GM19395 (cell line): Measurements from ENCODE around the gene UBA52.
A peak's percentile ranks its signal among the peaks of the same experiment; 100 is the strongest.
"Not testable (repeated sequence)": the region's sequence is repeated elsewhere in the genome, so short reads cannot be mapped to it uniquely, and the experiment has no call there.

ENCODE experiments used
- ATAC-seq: cut with Tn5 transposase; IDR thresholded peaks from one replicate; pipeline ENCODE4 v1.9.1; 2021; ENCODE audit warnings: mild to moderate bottlenecking, moderate library complexity; ENCODE audit not compliant: unreplicated experiment

Gene UBA52

GRCh38 chr19:18571564-18572344, at the start of gene UBA52:
Gene UBA52 (plus strand): TSS chr19:18571857. CDS start chr19:18573301, 1,444 bp downstream.
- peak; percentile 81 for ATAC-seq

GRCh38 chr19:18522124-18522861, 49.4 kb upstream of the UBA52 start:
- peak; percentile 89 for ATAC-seq

- not testable (repeated sequence) for ATAC-seq
These were observed 48.7 kb upstream of the UBA52 start for GRCh38 chr19:18522862-18523440.

DNA sequence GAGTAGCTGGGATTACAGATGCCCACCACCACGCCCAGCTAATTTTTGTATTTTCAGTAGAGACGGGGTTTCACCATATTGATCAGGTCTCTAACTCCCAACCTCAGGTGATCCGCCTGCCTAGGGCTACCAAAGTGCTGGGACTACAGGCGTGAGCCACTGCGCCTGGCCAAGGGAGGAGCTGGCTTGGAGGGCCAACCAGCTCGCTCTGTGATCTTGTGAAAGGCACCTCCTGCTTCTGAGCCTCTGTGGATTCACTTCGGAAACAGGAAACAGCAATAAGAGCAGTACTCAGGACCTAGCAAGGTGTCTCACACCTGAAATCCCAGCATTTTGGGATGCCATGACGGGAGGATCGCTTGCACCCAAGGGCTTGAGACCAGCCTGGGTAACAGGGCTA, 47.8 kb upstream of the UBA52 start:
- ATAC-seq, result no peak

DNA sequence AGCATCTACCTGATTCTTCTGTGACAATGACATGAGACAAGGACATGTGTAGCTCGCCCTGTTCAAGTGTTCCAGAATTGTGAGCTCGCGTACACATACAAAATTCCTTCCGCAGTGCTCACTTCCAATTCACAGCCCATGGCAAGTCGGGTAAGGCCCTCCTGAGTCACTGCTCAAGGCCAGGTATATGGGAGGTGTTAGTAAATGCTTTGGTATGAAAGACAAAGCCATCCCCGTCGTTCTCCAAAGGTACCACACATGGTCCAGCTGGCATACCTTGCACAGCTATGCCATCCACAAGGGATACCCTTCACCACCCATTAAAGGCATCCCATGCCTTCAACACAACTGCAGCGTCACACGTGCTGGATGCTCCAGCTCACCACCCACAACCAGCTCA, 45.3 kb upstream of the UBA52 start:
- ATAC-seq, result no peak

GRCh38 chr19:18529782-18530181, 41.9 kb upstream of the UBA52 start:
- no peak for ATAC-seq

- ATAC-seq, result no peak
These were observed 40.2 kb upstream of the UBA52 start for GRCh38 chr19:18531485-18531884.

DNA sequence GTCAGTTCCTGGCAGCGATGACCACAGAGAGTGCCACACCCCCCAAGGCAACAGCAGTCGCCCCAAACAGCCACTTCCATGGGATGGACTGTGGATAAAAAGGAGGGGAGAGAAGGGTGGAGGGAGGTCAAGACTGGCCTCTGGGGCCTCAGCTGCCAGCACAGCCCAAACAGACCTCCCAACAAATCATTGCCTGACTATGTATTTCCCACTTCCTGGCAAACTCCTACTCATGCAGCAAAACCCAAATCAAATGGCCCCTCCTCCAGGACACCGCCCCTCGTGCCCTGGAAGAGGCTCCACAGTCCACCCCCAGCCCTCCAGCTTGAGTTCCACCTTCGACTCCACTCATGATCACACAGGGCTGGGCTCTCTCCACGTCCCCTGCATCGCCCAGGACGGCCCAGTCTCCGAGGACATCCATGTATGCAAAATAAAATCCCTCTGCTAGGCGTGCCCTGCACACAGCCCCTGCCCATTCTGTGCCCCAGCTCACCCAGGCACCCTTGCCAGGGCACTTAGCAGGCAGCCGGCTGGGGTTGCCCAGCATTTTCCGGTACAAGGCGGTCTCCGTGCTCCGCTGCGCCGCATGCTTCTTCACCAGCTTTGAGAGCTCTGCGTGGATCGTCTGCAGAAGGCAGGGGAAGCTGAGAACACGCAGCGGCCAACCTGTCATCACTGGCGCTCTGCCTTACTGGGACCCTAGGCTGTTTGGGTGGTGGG, 39.3 kb upstream of the UBA52 start:
- no peak for ATAC-seq

DNA sequence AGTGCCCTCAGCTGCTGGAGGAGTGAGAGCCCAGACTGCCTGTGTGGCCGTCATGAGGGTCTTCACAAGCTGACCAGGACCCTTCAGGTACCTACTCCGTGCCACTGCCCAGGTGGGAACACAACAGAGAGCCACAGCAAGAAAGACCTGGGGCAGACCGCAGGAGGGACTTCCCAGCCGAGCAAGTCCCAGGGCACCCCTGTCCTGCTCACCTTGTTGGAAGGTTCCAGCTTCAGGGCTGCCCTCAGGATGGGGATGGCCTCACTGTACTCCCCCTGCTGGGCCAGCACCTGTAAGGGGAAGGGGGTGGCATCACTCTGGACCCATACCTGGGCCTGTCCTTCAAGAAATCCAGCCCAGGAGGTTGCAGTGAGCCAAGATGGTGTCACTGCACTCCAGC, 38.6 kb upstream of the UBA52 start:
- ATAC-seq, result no peak

DNA sequence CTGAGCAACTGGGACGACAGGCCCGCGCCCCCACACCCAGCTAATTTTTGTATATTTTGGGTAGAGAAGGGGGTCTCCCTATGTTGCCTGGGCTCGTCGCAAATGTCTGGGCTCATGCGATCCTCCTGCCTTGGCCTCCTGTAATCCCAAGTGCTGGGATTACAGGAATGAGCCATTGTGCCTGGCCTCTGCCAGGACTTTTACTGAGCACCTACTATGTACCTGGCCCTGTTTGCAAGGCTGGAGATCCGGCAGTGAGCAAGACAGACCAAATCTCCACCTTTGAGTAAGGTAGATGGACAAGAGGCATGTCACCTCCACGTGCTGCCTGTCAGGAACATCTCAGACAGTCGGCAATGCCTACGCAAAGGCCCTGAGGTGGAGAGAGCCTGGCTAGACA, 35.2 kb upstream of the UBA52 start:
- no peak for ATAC-seq

DNA sequence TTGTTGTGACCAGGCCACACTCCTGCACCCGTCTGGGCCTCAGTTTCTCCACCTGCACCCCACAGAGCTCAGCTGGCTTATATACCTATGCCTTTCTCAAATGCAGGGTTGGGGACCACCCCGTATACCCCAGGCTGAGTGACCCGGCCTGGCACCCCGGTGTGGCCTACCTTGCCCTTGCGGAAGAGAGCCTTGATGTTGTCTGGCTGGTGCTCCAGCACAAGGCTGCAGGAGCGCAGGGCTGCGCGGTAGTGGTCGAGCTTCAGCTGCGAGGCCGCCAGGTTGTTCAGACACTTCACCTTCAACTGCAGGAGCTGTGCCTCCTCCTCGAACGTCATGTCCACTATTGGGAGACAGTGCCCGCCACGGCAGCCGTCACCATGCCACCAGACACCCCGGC, 34.2 kb upstream of the UBA52 start:
- no peak for ATAC-seq

DNA sequence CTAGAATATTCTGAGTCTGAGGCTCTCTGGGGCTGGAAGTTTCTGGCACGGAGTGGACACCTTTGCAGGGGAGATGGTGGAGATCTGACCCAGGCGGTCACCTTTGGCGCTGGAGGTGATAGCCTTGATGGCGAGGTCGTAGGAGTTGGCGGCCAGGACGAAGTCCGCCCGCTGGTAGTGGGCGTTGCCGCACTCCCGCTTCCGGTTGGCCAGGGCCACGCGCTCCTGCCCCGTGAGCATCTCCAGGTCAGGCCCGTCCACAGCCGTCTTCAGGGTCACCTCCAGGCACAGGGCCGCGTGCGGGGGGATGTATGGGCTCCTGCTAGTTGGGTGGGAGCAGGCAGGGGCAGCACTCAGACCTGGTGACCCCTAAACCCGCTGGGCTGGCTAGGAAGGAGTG, 33.5 kb upstream of the UBA52 start:
- no peak for ATAC-seq

- ATAC-seq, result no peak
These were observed 32.3 kb upstream of the UBA52 start for GRCh38 chr19:18539372-18539771.

- ATAC-seq, result not testable (repeated sequence)
These were observed 31.5 kb upstream of the UBA52 start for GRCh38 chr19:18540200-18540599.

- no peak for ATAC-seq
These were observed 30.2 kb upstream of the UBA52 start for GRCh38 chr19:18541258-18541991.

DNA sequence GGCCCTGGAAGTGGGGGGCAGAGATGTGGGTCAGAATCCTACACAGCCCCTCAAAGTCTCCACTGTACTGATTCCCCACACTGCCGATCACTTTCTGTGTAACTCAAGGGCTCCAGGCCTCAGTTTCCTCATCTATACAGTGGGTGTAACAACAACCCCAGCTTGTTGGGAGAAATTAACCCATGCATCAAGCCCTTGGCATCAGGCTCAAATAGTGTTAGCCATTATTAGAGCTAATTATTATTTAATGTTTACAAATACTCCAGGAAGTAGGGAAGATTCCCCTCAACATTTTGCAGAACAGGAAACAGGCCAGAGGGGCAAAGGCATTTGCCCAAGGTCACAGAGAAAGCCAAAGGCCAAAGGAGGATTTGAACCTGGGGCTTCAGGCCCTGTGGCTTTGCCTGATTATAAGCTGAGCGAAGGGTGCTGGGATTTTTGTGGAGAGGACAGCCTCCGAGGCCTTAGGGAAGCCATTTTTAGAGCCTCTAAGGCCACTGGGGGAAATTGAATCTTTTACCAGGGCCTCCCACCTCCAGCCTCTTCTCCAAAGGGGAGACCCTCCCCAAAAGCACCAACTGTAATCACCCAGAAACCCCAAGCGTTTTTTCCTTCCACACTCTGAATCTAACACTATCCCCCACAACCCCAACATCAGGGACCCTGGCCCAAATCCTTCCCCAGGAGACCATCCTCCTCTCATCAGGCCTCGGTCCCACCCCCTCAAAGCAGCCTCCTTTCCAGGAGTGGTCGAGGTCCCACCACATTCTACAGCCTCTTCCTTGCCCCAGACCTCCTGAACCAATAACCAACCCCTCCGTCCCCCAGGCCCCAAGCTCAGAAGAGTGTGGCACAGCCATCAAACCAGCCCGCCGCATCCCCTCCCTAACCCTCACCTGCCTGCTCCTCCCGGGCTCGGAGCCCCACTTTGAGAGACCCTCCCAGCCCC, 29.4 kb upstream of the UBA52 start:
- no peak for ATAC-seq

- peak; percentile 82 for ATAC-seq
These were observed 28.5 kb upstream of the UBA52 start, which contains the start of gene FKBP8 for GRCh38 chr19:18542941-18543813. Gene FKBP8 (minus strand): TSS chr19:18543573. CDS start chr19:18541970, 1,603 bp downstream.

DNA sequence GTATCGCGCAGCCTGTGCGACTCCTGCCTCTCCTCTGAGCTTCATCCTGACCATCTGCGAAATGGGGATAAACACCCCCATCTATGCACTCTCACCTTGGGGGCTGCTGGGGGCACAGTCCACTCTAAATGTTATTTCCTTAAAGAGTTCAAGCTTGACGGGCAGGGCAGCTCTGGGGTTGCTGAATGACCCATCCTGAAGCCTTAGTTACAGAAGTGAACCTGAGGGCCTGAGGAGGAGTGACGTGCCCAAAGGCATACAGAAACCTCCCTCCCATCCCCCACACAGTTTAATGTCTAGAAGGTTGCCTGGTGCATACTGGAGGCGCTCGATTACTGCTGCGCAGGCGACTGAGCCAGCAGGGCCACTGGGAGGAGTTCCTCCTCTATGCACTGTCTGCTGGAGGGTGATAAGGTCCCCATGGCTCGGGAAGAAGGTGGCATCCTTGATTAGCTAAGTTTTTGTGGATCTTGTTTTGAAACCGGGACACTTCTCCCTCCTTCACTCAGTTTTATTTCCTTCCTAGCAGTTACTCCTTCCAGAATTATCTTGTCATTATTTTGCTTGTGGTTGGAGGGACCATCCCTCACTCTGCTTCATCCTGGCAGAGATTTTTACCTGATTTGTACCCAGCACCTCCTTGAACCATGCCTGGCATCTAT, 27.7 kb upstream of the UBA52 start:
- peak; percentile 70 for ATAC-seq
